HG03135 (cell line): ENCODE measurements around the gene FRMPD4.

Experiments
- ATAC-seq: cut with Tn5 transposase; IDR thresholded peaks from one replicate; pipeline ENCODE4 v1.9.1; 2021; ENCODE audit warnings: mild to moderate bottlenecking, moderate library complexity; ENCODE audit not compliant: unreplicated experiment

Gene FRMPD4

DNA sequence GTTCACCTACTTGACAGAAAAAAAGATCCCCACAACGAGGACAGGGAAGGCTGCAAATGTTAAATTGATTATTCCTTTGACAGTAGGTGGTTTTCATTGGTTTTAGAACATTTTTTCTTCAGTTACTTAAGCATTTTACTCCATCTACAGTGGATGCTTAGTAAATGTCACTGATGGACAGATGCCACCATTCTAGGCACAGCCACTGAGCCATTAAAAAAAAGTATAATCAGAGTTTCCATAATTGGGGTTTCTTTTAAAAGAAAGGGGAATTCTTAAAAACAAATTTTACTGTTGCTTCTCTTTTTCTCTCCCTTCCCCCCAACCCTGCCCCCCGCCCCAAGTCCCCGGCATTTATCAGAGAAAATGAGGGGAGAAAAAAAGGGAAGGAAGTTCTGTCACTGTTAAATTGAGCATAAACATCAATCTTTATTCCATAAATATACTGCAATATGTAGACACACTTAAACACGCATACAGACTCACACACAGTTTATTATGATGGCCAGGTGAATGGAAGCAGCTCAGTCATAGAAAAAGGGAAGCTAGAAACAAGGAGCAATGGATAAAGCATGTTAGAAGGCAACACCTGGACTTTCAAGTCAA lies 573.3 kb downstream of the FRMPD4 start:
- no peak for ATAC-seq

- ATAC-seq = no peak
Measured at GRCh38 chrX:12716574-12716973, 578.3 kb downstream of the FRMPD4 start.

- ATAC-seq = no peak
Measured at GRCh38 chrX:12719837-12720236, 581.6 kb downstream of the FRMPD4 start.

DNA sequence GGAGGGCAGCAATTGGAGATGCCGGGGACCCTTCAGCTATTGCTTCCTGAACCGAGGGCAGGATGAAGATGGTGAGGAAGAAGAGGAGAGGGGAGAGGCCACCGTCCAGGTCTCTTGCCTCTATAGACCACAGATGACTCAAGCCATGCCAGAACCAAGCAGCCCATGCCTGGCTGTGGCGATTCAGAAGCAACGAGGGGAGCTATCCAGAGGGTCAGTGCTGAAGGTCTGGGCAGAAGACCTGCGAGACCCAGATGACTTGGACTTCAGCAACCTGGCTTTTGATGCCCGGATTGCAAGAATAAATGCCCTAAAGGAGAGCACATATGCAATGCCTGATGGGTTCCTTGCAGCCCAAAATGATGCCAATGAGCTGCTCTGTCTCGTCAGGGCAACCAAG lies 582.8 kb downstream of the FRMPD4 start:
- ATAC-seq = no peak

DNA sequence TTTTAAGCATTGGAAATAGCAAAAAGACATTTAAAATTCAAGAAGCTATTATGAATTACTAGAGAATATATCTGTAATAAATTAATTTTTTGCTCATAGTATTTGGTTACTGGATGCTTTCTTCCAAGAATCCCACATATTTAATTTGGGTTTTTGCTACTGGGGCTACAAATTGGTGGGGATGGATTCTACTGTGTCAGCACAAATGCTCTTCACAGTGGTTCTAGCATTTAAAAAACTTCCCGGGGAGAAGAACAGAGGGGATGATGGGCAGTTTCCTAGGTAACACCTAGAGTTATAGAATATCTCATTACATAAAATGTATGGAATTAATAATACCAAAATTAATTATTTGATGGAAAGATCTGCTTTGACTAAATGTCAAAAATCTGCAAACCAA lies 584.0 kb downstream of the FRMPD4 start:
- no peak for ATAC-seq

DNA sequence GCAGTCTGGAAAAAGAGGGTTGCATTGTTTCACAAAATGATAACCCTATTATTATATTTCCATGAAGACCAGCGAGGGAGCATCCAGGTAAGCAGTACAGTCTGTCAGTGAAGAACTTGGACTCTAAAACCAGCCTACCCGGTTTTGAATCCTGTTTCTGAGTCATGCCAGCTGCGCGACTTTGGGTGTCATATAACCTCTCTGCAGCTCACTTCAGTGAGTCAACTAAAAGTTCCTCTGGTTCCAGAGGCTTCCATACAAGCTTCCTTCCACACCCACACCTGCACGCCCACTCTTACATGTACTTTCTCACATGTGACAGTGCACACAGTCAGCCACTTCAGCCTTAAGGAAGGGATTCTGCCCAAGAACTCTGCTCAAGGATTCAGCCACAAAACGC lies 603.1 kb downstream of the FRMPD4 start:
- no peak for ATAC-seq

DNA sequence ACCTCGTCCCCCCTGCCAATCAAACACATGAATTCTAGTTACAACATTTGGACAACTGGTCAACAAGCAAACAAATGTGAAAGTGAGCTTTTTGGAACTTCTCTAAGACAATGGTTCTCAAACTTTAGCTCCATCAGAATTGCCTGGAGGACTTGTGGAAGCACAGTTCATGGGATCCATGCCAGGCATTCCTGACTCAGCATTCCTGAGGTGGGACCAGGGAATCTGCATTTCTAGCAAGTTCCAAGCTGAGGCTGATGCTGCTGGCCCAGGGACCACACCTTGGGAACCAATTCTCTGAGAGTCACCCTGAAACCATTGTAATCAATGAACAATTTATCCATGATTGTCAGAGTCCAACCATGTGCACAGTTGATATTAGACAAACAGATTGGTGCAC lies 609.2 kb downstream of the FRMPD4 start:
- ATAC-seq = no peak

DNA sequence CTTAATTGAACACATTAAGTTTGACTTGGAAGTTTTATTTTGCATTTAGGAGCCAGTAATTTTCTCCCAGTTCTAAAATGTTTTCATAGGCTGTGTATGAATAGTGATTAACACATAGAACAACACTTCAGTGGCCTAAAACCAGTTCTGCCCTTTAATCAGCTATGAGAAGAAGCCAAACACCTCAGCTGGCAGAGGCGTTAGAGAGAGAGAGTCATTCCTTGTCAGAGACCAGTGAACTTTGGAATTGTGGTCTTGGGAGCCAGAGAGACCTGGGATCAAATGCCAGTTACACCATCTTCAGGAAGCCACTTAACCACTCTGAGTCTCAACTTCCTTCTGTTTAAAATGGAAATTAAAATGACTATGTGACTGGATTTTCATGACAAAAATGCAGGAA lies 613.6 kb downstream of the FRMPD4 start:
- no peak for ATAC-seq

- ATAC-seq = no peak
Measured at GRCh38 chrX:12753366-12753765, 615.1 kb downstream of the FRMPD4 start.

DNA sequence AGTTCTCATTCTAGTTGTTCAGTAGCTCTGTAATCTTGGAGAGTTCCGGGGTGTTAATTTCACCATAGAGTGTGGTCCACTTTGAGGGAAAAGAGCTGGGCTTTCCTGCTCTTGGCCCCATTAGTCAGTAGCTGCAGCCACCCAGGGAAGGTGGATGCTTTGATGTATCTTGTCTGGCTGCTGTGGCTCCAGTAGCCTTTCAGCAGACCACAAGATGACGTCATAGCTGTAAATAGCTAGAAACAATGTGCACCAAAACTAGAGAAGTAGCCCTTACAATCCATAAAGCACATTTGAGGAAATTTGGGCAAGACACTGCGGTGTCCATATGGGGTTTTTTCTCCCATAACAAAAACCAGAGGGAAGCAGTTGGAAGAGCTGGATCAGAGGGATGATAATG lies 620.0 kb downstream of the FRMPD4 start:
- ATAC-seq = no peak

DNA sequence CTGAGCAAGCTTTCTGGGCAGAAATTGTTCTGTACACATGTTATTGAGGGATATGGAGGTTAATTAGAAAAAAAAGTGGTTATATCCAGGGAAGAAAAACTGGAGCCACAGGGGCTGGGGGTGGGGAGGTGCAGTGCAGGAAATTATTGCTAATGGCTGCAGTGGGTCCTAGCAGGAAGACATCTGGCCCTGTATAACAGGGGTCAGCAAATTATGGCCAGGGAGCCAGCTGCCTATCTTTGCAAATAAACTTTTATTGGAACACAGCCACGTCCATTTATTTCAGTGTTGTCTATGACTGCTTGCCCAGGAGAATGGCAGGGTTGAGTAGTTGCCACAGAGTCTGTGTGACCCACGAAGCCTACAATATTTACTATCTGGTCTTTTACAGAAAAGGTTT lies 629.6 kb downstream of the FRMPD4 start:
- ATAC-seq = no peak

- no peak for ATAC-seq
Measured at GRCh38 chrX:12768491-12768890, 630.2 kb downstream of the FRMPD4 start.

DNA sequence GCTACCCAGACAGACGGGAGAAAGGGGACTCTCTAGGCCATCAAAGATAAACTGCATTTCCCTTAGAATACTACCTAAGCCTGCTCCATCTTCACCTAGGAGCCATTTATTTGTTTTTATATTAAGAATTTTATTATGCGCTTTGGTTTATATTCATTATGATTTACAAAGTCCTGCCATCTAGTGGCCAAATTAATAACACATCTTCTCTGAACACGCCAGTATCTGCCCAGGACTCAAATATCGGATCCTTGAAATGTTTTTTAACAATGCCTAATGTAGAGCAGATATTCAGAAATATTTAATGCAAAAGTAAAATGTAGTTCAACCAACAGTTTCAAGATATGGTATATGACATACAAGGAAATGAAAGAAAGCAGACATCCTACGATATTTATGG lies 632.2 kb downstream of the FRMPD4 start:
- ATAC-seq = no peak

DNA sequence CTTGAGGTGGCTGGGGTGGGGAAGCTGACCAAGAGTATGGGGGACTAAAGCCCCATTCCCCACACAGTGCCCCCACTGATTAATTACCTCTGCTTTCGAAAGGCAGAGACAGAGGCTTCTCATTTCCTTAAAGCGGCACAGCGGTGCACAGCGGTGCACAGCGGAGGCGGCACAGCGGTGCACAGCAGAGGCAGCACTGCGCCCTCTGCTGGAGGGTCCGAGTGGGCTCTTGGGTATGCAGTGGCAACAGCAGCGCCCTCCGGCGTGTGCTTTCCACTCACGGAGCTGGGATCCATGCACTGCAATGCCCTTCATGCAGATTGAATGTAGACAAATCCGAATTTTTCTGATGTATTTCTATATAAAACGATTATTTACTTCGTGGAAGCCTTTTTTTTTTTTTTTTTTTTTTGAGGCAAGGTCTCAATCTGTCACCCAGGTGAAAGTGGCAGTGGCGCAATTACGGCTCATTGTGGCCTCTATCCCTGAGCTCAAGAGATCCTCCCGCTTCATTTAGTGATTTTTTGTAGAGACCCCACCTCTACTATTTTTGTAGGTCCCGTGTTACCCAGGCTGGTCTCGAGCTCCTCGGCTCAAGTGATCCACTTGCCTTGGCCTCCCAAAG lies 633.3 kb downstream of the FRMPD4 start:
- peak; percentile 96 for ATAC-seq
